ENCODE results near the gene SUCLA2.
"Not testable (repeated sequence)": the region's sequence is repeated elsewhere in the genome, so short reads cannot be mapped to it uniquely, and the experiment has no call there.

Gene SUCLA2

DNA sequence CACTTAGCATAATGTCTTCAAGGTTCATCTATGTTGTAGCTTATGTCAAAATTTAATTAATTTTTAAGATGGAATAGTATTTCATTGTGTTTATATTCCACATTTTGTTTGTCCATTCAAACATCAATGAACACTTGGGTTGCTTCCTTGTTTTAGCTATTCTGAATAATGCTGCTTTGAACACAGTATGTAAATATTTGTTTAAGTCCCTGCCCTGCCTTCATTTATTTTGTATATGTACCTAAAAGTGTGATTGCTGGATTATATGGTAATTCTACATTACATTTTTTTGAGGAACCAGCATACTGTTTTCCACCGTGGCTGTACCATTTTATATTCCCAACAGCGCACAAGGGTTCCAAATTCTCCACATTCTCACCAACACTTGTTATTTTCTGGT is 17.6 kb upstream of the SUCLA2 start:
- Histone ChIP-seq H3K9me3 (ENCODE audit: control insufficient read depth, low read length) (no peaks in the 10 kb centered on the region), H3K4me1 (ENCODE audit: control insufficient read depth, insufficient read depth, low read length) (no peaks in the 10 kb centered on the region), H3K27me3 (replicated peaks; ENCODE audit: control insufficient read depth, insufficient read depth, low read length) (no peaks in the 10 kb centered on the region), H3K9ac (ENCODE audit: low read length) (no peak overlapping the region), H3K4me3 (ENCODE audit: low read length) (no peak overlapping the region), H3K36me3 (ENCODE audit: control insufficient read depth, insufficient read depth, low read length, severe bottlenecking) (no peaks in the 10 kb centered on the region)
- DNase-seq (ENCODE audit: low read depth): no peak

DNA sequence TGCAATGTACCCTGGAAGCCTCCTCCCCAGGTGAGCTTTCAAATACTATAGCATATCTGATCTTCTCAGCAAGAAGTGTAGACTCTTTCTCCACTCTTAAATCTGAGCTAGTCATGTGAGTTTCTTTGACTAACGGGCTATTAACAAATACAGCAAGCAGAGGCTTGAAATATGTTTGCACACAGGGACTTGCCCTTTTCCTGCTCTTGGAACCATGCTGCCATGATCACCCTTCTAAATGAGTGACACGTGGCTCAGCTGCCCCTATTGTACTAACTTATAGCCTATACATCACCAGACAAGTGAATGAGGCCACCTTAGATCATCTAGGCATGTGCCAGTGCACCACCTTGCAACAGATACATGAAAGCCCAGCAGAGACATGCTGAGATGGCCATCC is 13.3 kb upstream of the SUCLA2 start:
- H3K9me3 ChIP-seq (ENCODE audit: control insufficient read depth, low read length): no peaks in the 10 kb centered on the region
- no peak for DNase-seq (ENCODE audit: low read depth)
- H3K27me3 ChIP-seq (replicated peaks; ENCODE audit: control insufficient read depth, insufficient read depth, low read length): no peaks in the 10 kb centered on the region
- no peak overlapping the region for H3K4me3 ChIP-seq (ENCODE audit: low read length)
- H3K36me3 ChIP-seq (ENCODE audit: control insufficient read depth, insufficient read depth, low read length, severe bottlenecking): no peaks in the 10 kb centered on the region
- H3K9ac ChIP-seq (ENCODE audit: low read length): no peak overlapping the region
- peaks cover 4% of the 10 kb centered on the region for H3K4me1 ChIP-seq (ENCODE audit: control insufficient read depth, insufficient read depth, low read length)

DNA sequence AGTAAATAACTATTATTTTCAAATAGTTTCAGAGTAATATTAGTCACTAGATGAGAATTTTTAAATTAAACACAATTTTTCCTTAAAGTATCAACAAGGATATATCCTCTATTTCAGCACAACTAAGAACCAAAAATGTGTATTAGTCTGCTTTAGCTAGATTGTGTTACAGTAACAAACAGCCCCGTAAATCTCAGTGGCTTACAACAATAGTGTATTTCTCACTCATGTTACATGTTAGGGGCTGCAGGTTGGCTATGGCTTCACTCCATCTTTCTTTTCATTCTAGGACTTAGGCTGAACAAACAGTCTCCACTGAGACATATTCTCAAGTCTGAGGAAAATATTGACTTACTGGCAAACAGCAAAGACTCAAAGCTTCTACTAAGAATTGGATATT is 11.6 kb upstream of the SUCLA2 start:
- H3K4me3 ChIP-seq (ENCODE audit: low read length): no peak overlapping the region
- no peaks in the 10 kb centered on the region for H3K36me3 ChIP-seq (ENCODE audit: control insufficient read depth, insufficient read depth, low read length, severe bottlenecking)
- H3K9me3 ChIP-seq (ENCODE audit: control insufficient read depth, low read length): no peaks in the 10 kb centered on the region
- H3K4me1 ChIP-seq (ENCODE audit: control insufficient read depth, insufficient read depth, low read length): peaks cover 14% of the 10 kb centered on the region
- no peaks in the 10 kb centered on the region for H3K27me3 ChIP-seq (replicated peaks; ENCODE audit: control insufficient read depth, insufficient read depth, low read length)
- DNase-seq (ENCODE audit: low read depth): no peak
- no peak overlapping the region for H3K9ac ChIP-seq (ENCODE audit: low read length)

DNA sequence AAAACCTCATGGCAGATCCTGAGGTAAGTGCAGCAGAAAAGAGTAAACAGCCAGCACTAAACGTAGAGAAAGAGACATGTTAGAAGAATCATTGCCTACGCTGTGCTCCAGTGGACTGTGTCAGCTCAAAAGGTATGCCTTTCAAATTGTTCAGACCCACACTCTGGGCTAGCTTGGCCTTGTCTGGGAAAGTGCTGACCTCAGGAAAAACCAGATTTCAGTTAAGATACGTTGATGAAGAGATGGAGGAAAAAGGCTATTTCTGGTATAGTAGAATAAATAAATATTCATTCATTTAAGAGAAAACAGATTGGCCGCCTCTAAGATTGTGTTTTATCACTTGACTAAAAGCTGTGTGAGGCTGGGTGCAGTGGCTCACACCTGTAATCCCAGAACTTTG is 9.6 kb upstream of the SUCLA2 start:
- Histone ChIP-seq H3K9me3 (ENCODE audit: control insufficient read depth, low read length) (no peaks in the 10 kb centered on the region), H3K27me3 (replicated peaks; ENCODE audit: control insufficient read depth, insufficient read depth, low read length) (no peaks in the 10 kb centered on the region), H3K9ac (ENCODE audit: low read length) (no peak overlapping the region), H3K36me3 (ENCODE audit: control insufficient read depth, insufficient read depth, low read length, severe bottlenecking) (no peaks in the 10 kb centered on the region), H3K4me3 (ENCODE audit: low read length) (no peak overlapping the region), H3K4me1 (ENCODE audit: control insufficient read depth, insufficient read depth, low read length) (peaks cover 14% of the 10 kb centered on the region)
- no peak for DNase-seq (ENCODE audit: low read depth)

DNA sequence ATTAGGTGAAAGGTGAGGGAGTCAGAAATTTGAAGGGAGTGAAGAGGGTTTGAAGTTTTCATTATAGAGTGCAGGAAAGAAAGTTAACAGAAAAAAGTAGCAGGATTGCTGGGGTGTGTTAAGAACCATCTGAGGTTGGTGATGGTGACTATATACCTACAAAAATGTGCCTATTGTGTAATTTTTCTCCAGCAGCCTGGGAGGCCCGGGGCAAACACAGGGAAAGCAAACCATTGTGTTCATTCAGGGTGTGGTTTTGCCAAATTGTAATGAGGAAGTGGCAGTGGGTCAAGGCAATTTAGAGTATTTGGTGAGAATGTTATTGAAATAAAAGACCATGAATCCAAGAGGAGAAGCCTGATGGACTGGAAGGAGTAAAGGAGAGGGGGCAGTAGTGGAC is 8.2 kb upstream of the SUCLA2 start:
- Histone ChIP-seq H3K4me3 (ENCODE audit: low read length) (no peak overlapping the region), H3K27me3 (replicated peaks; ENCODE audit: control insufficient read depth, insufficient read depth, low read length) (no peaks in the 10 kb centered on the region), H3K4me1 (ENCODE audit: control insufficient read depth, insufficient read depth, low read length) (peaks cover 14% of the 10 kb centered on the region), H3K9me3 (ENCODE audit: control insufficient read depth, low read length) (no peaks in the 10 kb centered on the region), H3K36me3 (ENCODE audit: control insufficient read depth, insufficient read depth, low read length, severe bottlenecking) (no peaks in the 10 kb centered on the region), H3K9ac (ENCODE audit: low read length) (peak overlapping the region; percentile 49)
- peak; percentile 89 for DNase-seq (ENCODE audit: low read depth)

DNA sequence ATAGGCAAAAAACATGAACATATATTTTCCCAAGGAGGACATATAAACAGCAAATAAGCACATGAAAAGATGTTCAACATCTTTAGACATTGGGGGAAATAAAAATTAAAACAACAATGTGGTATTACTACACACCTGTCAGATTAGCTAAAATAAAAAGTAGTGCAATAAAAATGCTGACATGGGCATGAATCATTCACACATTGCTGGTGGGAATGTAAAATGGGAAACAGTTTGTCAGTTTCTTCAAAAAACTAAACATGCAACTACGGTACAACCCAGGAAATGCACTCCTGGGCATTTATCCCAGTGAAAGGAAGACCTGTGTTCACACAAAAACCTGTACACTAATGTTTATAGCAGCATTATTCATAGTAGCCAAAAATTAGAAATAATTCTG is 5.3 kb upstream of the SUCLA2 start:
- Histone ChIP-seq H3K4me3 (ENCODE audit: low read length) (no peak overlapping the region), H3K9me3 (ENCODE audit: control insufficient read depth, low read length) (no peaks in the 10 kb centered on the region), H3K36me3 (ENCODE audit: control insufficient read depth, insufficient read depth, low read length, severe bottlenecking) (no peaks in the 10 kb centered on the region), H3K9ac (ENCODE audit: low read length) (no peak overlapping the region), H3K27me3 (replicated peaks; ENCODE audit: control insufficient read depth, insufficient read depth, low read length) (no peaks in the 10 kb centered on the region), H3K4me1 (ENCODE audit: control insufficient read depth, insufficient read depth, low read length) (peaks cover 18% of the 10 kb centered on the region)
- no peak for DNase-seq (ENCODE audit: low read depth)

DNA sequence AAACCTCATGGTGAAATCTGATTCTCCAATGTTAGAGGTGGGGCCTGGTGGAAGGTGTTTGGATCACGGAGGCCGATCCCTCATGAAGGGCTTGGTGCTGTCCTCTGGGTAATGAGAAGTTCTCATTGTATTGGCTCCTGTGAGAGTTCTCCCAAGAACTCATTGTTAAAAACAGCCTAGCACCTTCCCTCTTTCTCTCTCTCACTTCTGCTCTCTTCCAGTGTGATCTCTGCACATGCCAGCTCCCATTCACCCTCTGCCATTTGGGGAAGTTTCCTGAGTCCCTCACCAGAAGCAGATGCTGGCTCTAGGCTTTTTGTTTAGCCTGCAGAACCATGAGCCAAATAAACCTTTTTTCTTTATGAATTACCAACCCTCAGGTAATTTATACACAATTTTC is 3.1 kb upstream of the SUCLA2 start:
- Histone ChIP-seq H3K36me3 (ENCODE audit: control insufficient read depth, insufficient read depth, low read length, severe bottlenecking) (no peaks in the 10 kb centered on the region), H3K9me3 (ENCODE audit: control insufficient read depth, low read length) (no peaks in the 10 kb centered on the region), H3K27me3 (replicated peaks; ENCODE audit: control insufficient read depth, insufficient read depth, low read length) (no peaks in the 10 kb centered on the region), H3K9ac (ENCODE audit: low read length) (no peak overlapping the region), H3K4me1 (ENCODE audit: control insufficient read depth, insufficient read depth, low read length) (peaks cover 18% of the 10 kb centered on the region), H3K4me3 (ENCODE audit: low read length) (no peak overlapping the region)
- no peak for DNase-seq (ENCODE audit: low read depth)

DNA sequence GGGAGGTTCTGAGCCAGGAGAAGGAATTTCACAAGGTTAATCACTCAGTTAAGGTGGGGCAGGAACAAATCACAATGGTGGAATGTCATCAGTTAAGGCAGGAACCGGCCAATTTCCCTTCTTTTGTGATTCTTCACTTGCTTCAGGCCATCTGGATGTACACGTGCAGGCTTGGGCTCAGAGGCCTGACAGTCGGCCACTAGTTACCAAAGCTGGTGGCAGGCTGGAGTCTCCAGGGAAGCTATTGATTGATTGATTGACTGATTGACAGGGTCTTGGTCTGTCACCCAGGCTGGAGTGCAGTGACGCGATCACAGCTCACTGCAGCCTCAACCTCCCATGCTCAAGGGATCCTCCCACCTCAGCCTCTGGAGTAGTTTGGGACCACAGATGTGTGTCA is 926 bp upstream of the SUCLA2 start:
- peak overlapping the region; percentile 91 for H3K4me3 ChIP-seq (ENCODE audit: low read length)
- H3K27me3 ChIP-seq (replicated peaks; ENCODE audit: control insufficient read depth, insufficient read depth, low read length); DNase-seq (ENCODE audit: low read depth); H3K36me3 ChIP-seq (ENCODE audit: control insufficient read depth, insufficient read depth, low read length, severe bottlenecking); H3K9me3 ChIP-seq (ENCODE audit: control insufficient read depth, low read length): not testable (repeated sequence)
- H3K9ac ChIP-seq (ENCODE audit: low read length): peak overlapping the region; percentile 97
- H3K4me1 ChIP-seq (ENCODE audit: control insufficient read depth, insufficient read depth, low read length): peaks cover 28% of the 10 kb centered on the region

DNA sequence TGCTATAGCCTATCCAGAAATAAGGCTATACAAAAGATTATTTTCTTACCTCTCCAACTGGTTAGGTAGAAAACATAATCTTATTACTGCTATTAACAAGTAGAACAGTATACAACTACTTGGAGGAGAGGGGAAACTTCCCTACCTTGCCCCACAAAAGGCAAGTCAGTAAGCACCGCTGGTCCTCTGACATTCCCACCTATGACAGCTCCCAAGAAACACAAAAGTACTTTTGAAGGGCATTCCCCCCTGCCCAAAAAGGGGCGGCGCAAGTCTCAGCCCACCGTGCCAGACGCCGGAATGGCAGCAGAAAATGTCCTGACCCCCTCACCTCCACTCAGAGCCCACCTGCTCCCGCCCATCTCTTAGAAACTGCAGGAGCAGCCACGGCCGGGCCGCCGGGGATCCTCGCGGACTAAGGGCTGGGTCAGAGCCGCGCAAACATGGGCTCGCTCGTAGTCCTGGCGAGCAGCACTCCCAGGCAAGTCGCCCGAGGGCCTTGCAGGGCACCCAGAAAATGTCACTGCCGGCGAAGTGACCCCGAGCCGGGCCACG is 437 bp downstream of the SUCLA2 start:
- Histone ChIP-seq H3K4me1 (ENCODE audit: control insufficient read depth, insufficient read depth, low read length) (peaks cover 29% of the 10 kb centered on the region), H3K36me3 (ENCODE audit: control insufficient read depth, insufficient read depth, low read length, severe bottlenecking) (peaks cover 4% of the 10 kb centered on the region), H3K9ac (ENCODE audit: low read length) (peak overlapping the region; percentile 97), H3K27me3 (replicated peaks; ENCODE audit: control insufficient read depth, insufficient read depth, low read length) (no peaks in the 10 kb centered on the region), H3K4me3 (ENCODE audit: low read length) (peak overlapping the region; percentile 91), H3K9me3 (ENCODE audit: control insufficient read depth, low read length) (no peaks in the 10 kb centered on the region)
- peak; percentile 54 for DNase-seq (ENCODE audit: low read depth)

DNA sequence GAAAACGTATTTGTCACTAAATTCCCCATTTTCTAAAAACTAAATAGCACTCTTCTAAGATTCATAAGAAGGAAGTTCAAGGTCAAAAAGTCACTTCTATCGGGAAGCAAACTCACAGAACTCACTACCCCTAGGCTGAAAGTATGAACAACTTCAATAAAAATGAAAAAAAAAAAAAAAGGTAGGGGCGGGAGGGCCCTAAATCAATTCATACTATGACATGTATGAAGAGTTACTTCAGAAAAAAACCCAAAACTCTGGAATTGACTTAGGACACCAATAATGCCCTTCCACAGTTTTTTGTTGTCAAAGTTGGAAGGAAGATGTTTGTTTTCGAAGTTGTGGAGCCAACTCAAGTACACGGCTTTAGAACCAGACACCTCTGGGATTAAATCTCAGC is 1.1 kb downstream of the SUCLA2 start:
- H3K4me3 ChIP-seq (ENCODE audit: low read length): peak overlapping the region; percentile 91
- no peak for DNase-seq (ENCODE audit: low read depth)
- H3K9me3 ChIP-seq (ENCODE audit: control insufficient read depth, low read length): no peaks in the 10 kb centered on the region
- peaks cover 29% of the 10 kb centered on the region for H3K4me1 ChIP-seq (ENCODE audit: control insufficient read depth, insufficient read depth, low read length)
- peaks cover 7% of the 10 kb centered on the region for H3K36me3 ChIP-seq (ENCODE audit: control insufficient read depth, insufficient read depth, low read length, severe bottlenecking)
- no peaks in the 10 kb centered on the region for H3K27me3 ChIP-seq (replicated peaks; ENCODE audit: control insufficient read depth, insufficient read depth, low read length)
- H3K9ac ChIP-seq (ENCODE audit: low read length): peak overlapping the region; percentile 97

DNA sequence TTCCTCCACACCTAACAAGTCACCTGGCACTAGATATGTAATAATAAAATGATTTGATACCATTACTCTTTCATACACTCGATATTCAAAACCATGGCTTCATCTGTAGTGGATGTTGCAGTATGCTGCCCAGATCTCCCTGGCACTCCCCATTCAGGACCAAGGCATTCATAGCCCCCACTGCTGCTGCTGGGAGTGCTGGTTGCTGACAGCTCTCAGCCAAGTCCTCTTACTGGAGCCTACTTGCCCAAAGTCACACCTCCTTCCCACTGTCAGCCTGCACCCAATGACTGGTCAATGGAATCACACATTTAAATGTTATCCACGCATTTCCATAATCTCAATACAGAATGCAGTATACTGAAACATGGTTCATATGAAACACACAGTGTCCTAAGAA is 3.7 kb downstream of the SUCLA2 start:
- Histone ChIP-seq H3K36me3 (ENCODE audit: control insufficient read depth, insufficient read depth, low read length, severe bottlenecking) (peaks cover 22% of the 10 kb centered on the region), H3K4me1 (ENCODE audit: control insufficient read depth, insufficient read depth, low read length) (peaks cover 29% of the 10 kb centered on the region), H3K9ac (ENCODE audit: low read length) (no peak overlapping the region), H3K9me3 (ENCODE audit: control insufficient read depth, low read length) (no peaks in the 10 kb centered on the region), H3K27me3 (replicated peaks; ENCODE audit: control insufficient read depth, insufficient read depth, low read length) (no peaks in the 10 kb centered on the region), H3K4me3 (ENCODE audit: low read length) (no peak overlapping the region)
- DNase-seq (ENCODE audit: low read depth): no peak

DNA sequence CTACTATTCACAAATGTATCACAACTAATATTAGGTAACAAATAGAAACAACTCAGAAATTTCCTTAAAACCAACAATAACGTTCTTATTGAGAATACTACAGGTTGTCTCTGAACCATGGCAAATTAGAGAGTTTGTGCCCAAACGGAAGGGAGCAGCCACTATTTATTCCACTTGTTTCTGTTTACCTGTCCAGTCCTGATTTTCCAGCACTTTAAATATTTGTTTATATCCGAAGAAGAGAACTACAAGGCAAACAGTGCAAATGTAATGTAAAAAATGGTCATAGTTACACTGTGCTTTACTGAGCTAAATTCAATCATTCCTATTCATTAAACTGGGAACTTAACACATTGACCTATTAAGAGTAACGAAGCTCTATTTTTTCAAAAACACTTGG is 9.2 kb downstream of the SUCLA2 start:
- Histone ChIP-seq H3K36me3 (ENCODE audit: control insufficient read depth, insufficient read depth, low read length, severe bottlenecking) (peaks cover 49% of the 10 kb centered on the region), H3K4me3 (ENCODE audit: low read length) (no peak overlapping the region), H3K9me3 (ENCODE audit: control insufficient read depth, low read length) (no peaks in the 10 kb centered on the region), H3K27me3 (replicated peaks; ENCODE audit: control insufficient read depth, insufficient read depth, low read length) (no peaks in the 10 kb centered on the region), H3K9ac (ENCODE audit: low read length) (no peak overlapping the region), H3K4me1 (ENCODE audit: control insufficient read depth, insufficient read depth, low read length) (peaks cover 24% of the 10 kb centered on the region)
- DNase-seq (ENCODE audit: low read depth): no peak

Data from adipocyte (in vitro differentiated cells).